A673 (cell line): Measurements from ENCODE around the gene PEPD. TPM values are rescaled to one million over a fixed set of nuclear protein-coding genes. Genes with fewer than 3 reads are reported as not detected.
"Not testable (repeated sequence)": the region's sequence is repeated elsewhere in the genome, so short reads cannot be mapped to it uniquely, and the experiment has no call there.

Source experiments
- BruUV-seq: library from RNA; stranded (reverse); fragments of 400-500 nt; replicated peaks from 2 replicates; lab custom pipeline; 2021; lab: Mats Ljungman, UMichigan
- CTCF ChIA-PET: fragments of 300-600 bp; sonication (Branson Sonifier 250); formaldehyde crosslinking; loops from one replicate; lab custom pipeline; 2022; ENCODE audit warnings: antibody characterized with exemption; lab: Charles Lee
- POLR2A ChIA-PET: fragments of 300-600 bp; sonication (Branson Sonifier 250); formaldehyde crosslinking; loops from one replicate; lab custom pipeline; 2022; ENCODE audit warnings: antibody characterized with exemption; ENCODE audit not compliant: low non-redundant PET; lab: Charles Lee
- DNase-seq: peaks from one replicate; pipeline ENCODE4 v3.0.0-alpha.2; 2015; ENCODE audit warnings: low spot score
- H3K27ac ChIP-seq: fragments of 200-600 bp; sonication (generic); 2 replicates; pipeline ENCODE4 v1.5.1; 2016; ENCODE audit warnings: mixed run types, low read depth, mild to moderate bottlenecking, mixed read lengths, antibody characterized with exemption, low read length; ENCODE audit not compliant: poor library complexity, severe bottlenecking
- H3K27me3 ChIP-seq: fragments of 200-600 bp; sonication (generic); replicated peaks from 2 replicates; pipeline ENCODE4 v1.6.1; 2017; ENCODE audit warnings: mixed run types, low read depth, mild to moderate bottlenecking, mixed read lengths, antibody characterized with exemption, low read length; ENCODE audit not compliant: insufficient read depth, poor library complexity
- H3K36me3 ChIP-seq: fragments of 200-600 bp; sonication (generic); 2 replicates; pipeline ENCODE4 v1.6.1; 2016; ENCODE audit warnings: mixed run types, mild to moderate bottlenecking, mixed read lengths, antibody characterized with exemption, low read length; ENCODE audit not compliant: insufficient read depth, poor library complexity, severe bottlenecking
- H3K4me1 ChIP-seq: fragments of 200-600 bp; sonication (generic); 2 replicates; pipeline ENCODE4 v1.6.1; 2017; ENCODE audit warnings: mixed run types, mild to moderate bottlenecking, mixed read lengths, antibody characterized with exemption, low read length; ENCODE audit not compliant: insufficient read depth, poor library complexity, severe bottlenecking
- H3K4me3 ChIP-seq: fragments of 200-600 bp; sonication (generic); 2 replicates; pipeline ENCODE4 v1.5.1; 2016; ENCODE audit warnings: low read depth, mixed run types, mild to moderate bottlenecking, mixed read lengths, low read length; ENCODE audit not compliant: poor library complexity, severe bottlenecking
- H3K9me3 ChIP-seq: fragments of 200-600 bp; sonication (generic); 2 replicates; pipeline ENCODE4 v1.6.1; 2016; ENCODE audit warnings: mixed run types, low read depth, mild to moderate bottlenecking, mixed read lengths, antibody characterized with exemption, low read length; ENCODE audit not compliant: poor library complexity, severe bottlenecking
- CTCF ChIP-seq: fragments of 300-800, 200-600 bp; sonication (generic); conservative IDR thresholded peaks from 2 replicates; pipeline ENCODE4 v1.5.1; 2017; ENCODE audit warnings: low read depth, mild to moderate bottlenecking, antibody characterized with exemption, low read length, moderate library complexity, mixed read lengths
- EZH2 ChIP-seq: fragments of 200-600 bp; sonication (generic); IDR thresholded peaks from 2 replicates; pipeline ENCODE4 v1.6.1; 2017; ENCODE audit warnings: borderline replicate concordance, low read depth, mild to moderate bottlenecking, mixed read lengths, antibody characterized with exemption, low read length; ENCODE audit not compliant: poor library complexity, severe bottlenecking
- intact Hi-C: fragments of 100-400 bp; cut with micrococcal nuclease; formaldehyde crosslinking; loops from one replicate; pipeline ENCODE4 v1.10.0; 2022; ENCODE audit not compliant: unreplicated experiment
- total RNA-seq: library from RNA; stranded (reverse); gene quantifications from 2 replicates; pipeline ENCODE4 v1.2.3, GENCODE V29; 2021

The PEPD gene
- total RNA-seq, 1 experiment from 2014 or later = 82.2 TPM

GRCh38 chr19:33557720-33558119 lies 36.1 kb upstream of the PEPD start:
- CTCF ChIA-PET = no interaction called here
- H3K4me1 ChIP-seq = no peaks in the 10 kb centered on the region
- H3K9me3 ChIP-seq = no peaks in the 10 kb centered on the region
- no TSS peak for BruUV-seq
- no peak overlapping the region for H3K4me3 ChIP-seq
- no peak overlapping the region for H3K27ac ChIP-seq
- H3K27me3 ChIP-seq = no peaks in the 10 kb centered on the region
- no peak for DNase-seq
- H3K36me3 ChIP-seq = no peaks in the 10 kb centered on the region
- POLR2A ChIA-PET = no interaction called here
- intact Hi-C loops = no loop called here
- no peak for TF ChIP-seq CTCF
- TF ChIP-seq EZH2 = no peak

DNA sequence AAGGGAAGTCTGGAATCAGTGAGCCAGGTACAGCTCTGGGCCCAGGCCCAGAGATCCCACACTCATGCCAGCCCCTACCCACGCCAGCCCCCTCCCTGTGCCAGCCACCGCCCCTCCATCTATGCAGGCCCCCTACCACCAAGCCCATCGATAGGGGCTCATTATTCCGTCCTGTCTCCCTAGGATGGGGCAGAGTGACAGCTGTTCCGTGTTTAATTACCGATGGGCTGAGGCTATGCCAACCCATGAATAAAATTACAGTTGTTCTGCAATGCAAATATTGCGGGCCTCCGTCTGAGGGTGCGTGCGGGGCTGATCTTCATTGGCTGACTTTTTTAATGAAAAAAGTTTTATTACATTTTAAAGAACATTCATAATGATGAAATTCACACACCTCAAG lies 35.6 kb upstream of the PEPD start:
- no peaks in the 10 kb centered on the region for H3K4me1 ChIP-seq
- POLR2A ChIA-PET = no interaction called here
- TF ChIP-seq CTCF (no peak), EZH2 (no peak)
- CTCF ChIA-PET = no interaction called here
- H3K9me3 ChIP-seq = no peaks in the 10 kb centered on the region
- H3K4me3 ChIP-seq = no peak overlapping the region
- no TSS peak for BruUV-seq
- no peak for DNase-seq
- no peak overlapping the region for H3K27ac ChIP-seq
- H3K36me3 ChIP-seq = no peaks in the 10 kb centered on the region
- intact Hi-C loops = no loop called here
- H3K27me3 ChIP-seq = no peaks in the 10 kb centered on the region

- Histone ChIP-seq H3K4me1 (no peaks in the 10 kb centered on the region), H3K36me3 (no peaks in the 10 kb centered on the region), H3K27ac (no peak overlapping the region), H3K27me3 (no peaks in the 10 kb centered on the region), H3K4me3 (no peak overlapping the region), H3K9me3 (no peaks in the 10 kb centered on the region)
- no peak for DNase-seq
- BruUV-seq = no TSS peak
- TF ChIP-seq CTCF (no peak), EZH2 (no peak)
- intact Hi-C loops = no loop called here
- ChIA-PET POLR2A (no interaction called here), CTCF (no interaction called here)
Observed at GRCh38 chr19:33556261-33556660, 34.7 kb upstream of the PEPD start.

DNA sequence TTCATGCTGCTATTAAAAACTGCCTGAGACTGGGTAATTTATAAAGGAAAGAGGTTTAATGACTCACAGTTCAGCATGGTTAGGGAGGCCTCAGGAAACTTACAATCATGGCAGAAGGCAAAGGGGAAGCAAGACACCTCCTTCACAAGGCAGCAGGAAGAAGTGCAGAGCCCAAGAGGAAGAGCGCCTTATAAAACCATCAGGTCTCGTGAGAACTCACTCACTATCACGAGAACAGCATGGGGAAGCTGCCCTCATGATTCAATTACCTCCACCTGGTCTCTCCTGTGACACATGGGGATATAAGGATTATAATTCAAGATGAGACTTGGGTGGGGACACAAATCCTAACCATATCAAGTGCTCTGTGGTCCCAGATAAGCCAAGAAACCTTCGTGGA lies 34.1 kb upstream of the PEPD start:
- BruUV-seq, H3K4me1 ChIP-seq, intact Hi-C loops, H3K36me3 ChIP-seq, H3K27me3 ChIP-seq, DNase-seq, H3K27ac ChIP-seq, CTCF ChIA-PET, H3K4me3 ChIP-seq, POLR2A ChIA-PET, H3K9me3 ChIP-seq: not testable (repeated sequence)
